Measurements from ENCODE around the gene ITFG2. TPM values are rescaled to one million over a fixed set of nuclear protein-coding genes. Genes with fewer than 3 reads are reported as not detected.
"Not testable (repeated sequence)": the region's sequence is repeated elsewhere in the genome, so short reads cannot be mapped to it uniquely, and the experiment has no call there.

The ITFG2 gene
- total RNA-seq, 2 donors from 2014 or later: 32.4 to 65.9 TPM

GRCh38 chr12:2858334-2858733, 45.9 kb downstream of the ITFG2 start:
- Histone ChIP-seq H3K4me1 (peaks cover 10% of the 10 kb centered on the region), H3K4me3 (no peak overlapping the region), H3K36me3 (replicated peaks in 1 of 2; ENCODE audit: insufficient read depth in 1 of 2, low read depth in 2 of 2) (no peaks in the 10 kb centered on the region), H3K9me3 (no peaks in the 10 kb centered on the region), H3K27me3 (no peaks in the 10 kb centered on the region), H3K27ac (no peak overlapping the region)
- WGBS, 2 donors: 77 to 96% methylated on average over 2 of the region's 2 CpGs
- TF ChIP-seq CTCF (IDR thresholded peaks at IDR 0.05): no peak
- DNase-seq (no peak), ATAC-seq (no peak)
- intact Hi-C loops (cut with DNase I): no loop called here

GRCh38 chr12:2858944-2859421, 46.5 kb downstream of the ITFG2 start:
- intact Hi-C loops (cut with DNase I): no loop called here
- Histone ChIP-seq H3K9me3 (no peaks in the 10 kb centered on the region), H3K27me3 (no peaks in the 10 kb centered on the region), H3K4me3 (no peak overlapping the region), H3K4me1 (peaks cover 10% of the 10 kb centered on the region), H3K36me3 (replicated peaks in 1 of 2; ENCODE audit: insufficient read depth in 1 of 2, low read depth in 2 of 2) (no peaks in the 10 kb centered on the region), H3K27ac (no peak overlapping the region)
- no peak for TF ChIP-seq CTCF (IDR thresholded peaks at IDR 0.05)
- no peak for TF ChIP-seq POLR2A (IDR thresholded peaks at IDR 0.05)
- ATAC-seq: no peak
- no peak for DNase-seq
- WGBS, 2 donors: 80 to 98% methylated on average over 9 to 12 of the region's 12 CpGs

GRCh38 chr12:2860170-2860569, 47.7 kb downstream of the ITFG2 start:
- H3K36me3 ChIP-seq (replicated peaks in 1 of 2; ENCODE audit: insufficient read depth in 1 of 2, low read depth in 2 of 2): no peaks in the 10 kb centered on the region

GRCh38 chr12:2862876-2863275, 50.4 kb downstream of the ITFG2 start:
- ATAC-seq: no peak
- H3K27ac ChIP-seq: no peak overlapping the region
- intact Hi-C loops (cut with DNase I): loop anchor here (10.0 kb wide), 1 partner anchor 172 kb away; no protein-coding TSS in a partner anchor
- H3K4me1 ChIP-seq: no peaks in the 10 kb centered on the region
- no peaks in the 10 kb centered on the region for H3K9me3 ChIP-seq
- DNase-seq: no peak
- no peak for TF ChIP-seq POLR2A (IDR thresholded peaks at IDR 0.05)
- TF ChIP-seq CTCF (IDR thresholded peaks at IDR 0.05): no peak
- 90 to 93% methylated on average over 7 of the region's 7 CpGs for WGBS, 2 donors
- no peaks in the 10 kb centered on the region for H3K36me3 ChIP-seq (replicated peaks in 1 of 2; ENCODE audit: insufficient read depth in 1 of 2, low read depth in 2 of 2)
- no peaks in the 10 kb centered on the region for H3K27me3 ChIP-seq
- no peak overlapping the region for H3K4me3 ChIP-seq

More at GRCh38 chr12:2860170-2860569, 47.7 kb downstream of the ITFG2 start:
- Histone ChIP-seq H3K4me3 (no peak overlapping the region), H3K27ac (no peak overlapping the region), H3K9me3 (no peaks in the 10 kb centered on the region), H3K4me1 (no peaks in the 10 kb centered on the region), H3K27me3 (no peaks in the 10 kb centered on the region)
- ATAC-seq: no peak
- intact Hi-C loops (cut with DNase I): loop anchor here (10.0 kb wide), 1 partner anchor 175 kb away; no protein-coding TSS in a partner anchor
- no peak for DNase-seq
- TF ChIP-seq POLR2A (IDR thresholded peaks at IDR 0.05) (no peak), CTCF (IDR thresholded peaks at IDR 0.05) (no peak)

- H3K9me3 ChIP-seq; H3K27me3 ChIP-seq; H3K4me1 ChIP-seq; H3K4me3 ChIP-seq; H3K27ac ChIP-seq; H3K36me3 ChIP-seq (replicated peaks in 1 of 2; ENCODE audit: insufficient read depth in 1 of 2, low read depth in 2 of 2); DNase-seq; ATAC-seq: not testable (repeated sequence)
- WGBS, 2 donors: 93 to 94% methylated on average over 6 to 7 of the region's 7 CpGs
- intact Hi-C loops (cut with DNase I): loop anchor here (10.0 kb wide), 1 partner anchor 171 kb away; no protein-coding TSS in a partner anchor
Observed at GRCh38 chr12:2863402-2863801, 50.9 kb downstream of the ITFG2 start.
